Endodermal cell (in vitro differentiated cells): Measurements from ENCODE around the gene ADGRL3. TPM values are rescaled to one million over a fixed set of nuclear protein-coding genes. Genes with fewer than 3 reads are reported as not detected.

ENCODE experiments used
- DNase-seq: peaks from one replicate; pipeline ENCODE4 v3.0.0-alpha.2; 2017
- H3K27ac ChIP-seq: 2 replicates; pipeline ENCODE4 v1.5.1; 2013; ENCODE audit warnings: mild to moderate bottlenecking, low read depth, low read length, moderate library complexity
- H3K27me3 ChIP-seq: 2 replicates; pipeline ENCODE4 v1.6.1; 2013; ENCODE audit warnings: mild to moderate bottlenecking, low read length, moderate library complexity; ENCODE audit not compliant: insufficient read depth, control insufficient read depth, poor library complexity, severe bottlenecking
- H3K36me3 ChIP-seq: 2 replicates; pipeline ENCODE4 v1.7.0; 2013; ENCODE audit warnings: mild to moderate bottlenecking, low read length, moderate library complexity; ENCODE audit not compliant: control insufficient read depth, insufficient read depth
- H3K4me1 ChIP-seq: one replicate; pipeline ENCODE4 v1.7.0; 2013; ENCODE audit warnings: low read length; ENCODE audit not compliant: control insufficient read depth, insufficient read depth
- H3K4me3 ChIP-seq: 2 replicates; pipeline ENCODE4 v1.5.1; 2013; ENCODE audit warnings: mild to moderate bottlenecking, low read length, moderate library complexity
- H3K9ac ChIP-seq: 2 replicates; pipeline ENCODE4 v1.6.1; 2013; ENCODE audit warnings: mild to moderate bottlenecking, low read length, moderate library complexity; ENCODE audit not compliant: poor library complexity, severe bottlenecking; ENCODE audit errors: extremely low read depth
- H3K9me3 ChIP-seq: 2 replicates; pipeline ENCODE4 v1.6.1; 2013; ENCODE audit warnings: mild to moderate bottlenecking, low read length, moderate library complexity; ENCODE audit not compliant: control insufficient read depth
- H3K27ac Mint-ChIP-seq: 2 replicates; pipeline ENCODE4 v1.8.0; 2020; ENCODE audit warnings: mixed read lengths
- H3K27me3 Mint-ChIP-seq: 2 replicates; pipeline ENCODE4 v1.8.0; 2021; ENCODE audit warnings: mild to moderate bottlenecking, mixed read lengths; ENCODE audit not compliant: insufficient read depth
- H3K36me3 Mint-ChIP-seq: 2 replicates; pipeline ENCODE4 v1.8.0; 2020; ENCODE audit warnings: low read depth, mixed read lengths
- H3K4me1 Mint-ChIP-seq: 2 replicates; pipeline ENCODE4 v1.8.0; 2020; ENCODE audit warnings: mixed read lengths
- H3K4me3 Mint-ChIP-seq: 2 replicates; pipeline ENCODE4 v1.8.0; 2020; ENCODE audit warnings: mild to moderate bottlenecking, moderate library complexity, mixed read lengths
- H3K9me3 Mint-ChIP-seq: 2 replicates; pipeline ENCODE4 v1.8.0; 2020; ENCODE audit warnings: mild to moderate bottlenecking, mixed read lengths
- WGBS, 2 experiments: methylation state at CpG; one replicate each; pipeline versions ENCODE4 v1.1.5 to v1.1.7; 2013; ENCODE audit warnings: missing lambda C conversion rate in 2 of 2, mixed read lengths in 1 of 2; ENCODE audit not compliant: insufficient coverage in 1 of 2, insufficient read length in 1 of 2; 5-methylcytosine and 5-hydroxymethylcytosine counted together
- total RNA-seq, 2 donors: library from RNA; stranded (reverse); fragmentation: NEBNext Ultra II Directional in 1 of 2; extraction: Animal tissue kit (Norgen Biotek cat#: 25700) in 1 of 2; gene quantifications; 2 replicates in 1 of 2; 3 replicates in 1 of 2; pipeline ENCODE4 v1.2.1, GENCODE V29; 2021
- TF ChIP-seq, protein P1 (sequence below): fragments of 200-600 bp; sonication (generic); conservative IDR thresholded peaks from 2 replicates; pipeline ENCODE4 v1.5.0; 2021; ENCODE audit warnings: antibody characterized with exemption, mild to moderate bottlenecking

ADGRL3 gene
- total RNA-seq, 2 donors from 2014 or later = 9.9 to 10.3 TPM

DNA sequence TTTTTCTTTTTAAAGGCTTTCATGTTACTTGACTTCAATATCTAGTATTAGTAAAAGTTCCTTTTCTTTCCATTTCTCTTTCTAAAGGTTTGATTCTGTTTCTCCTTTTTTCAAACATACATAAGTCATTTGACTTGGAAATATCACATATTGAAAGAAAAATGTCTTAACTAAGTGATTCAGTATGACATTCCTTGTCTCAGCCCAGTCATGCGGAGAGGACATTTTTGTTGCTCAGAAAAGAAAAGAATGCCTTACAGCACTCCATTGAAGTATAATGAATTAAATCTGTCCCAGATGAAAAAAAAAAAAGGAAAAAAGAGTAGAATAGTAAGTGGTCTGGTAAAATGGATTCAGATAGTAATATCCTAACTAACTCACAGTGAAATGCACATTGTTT lies 466.1 kb downstream of the ADGRL3 start:
- TF ChIP-seq, protein P1, sequence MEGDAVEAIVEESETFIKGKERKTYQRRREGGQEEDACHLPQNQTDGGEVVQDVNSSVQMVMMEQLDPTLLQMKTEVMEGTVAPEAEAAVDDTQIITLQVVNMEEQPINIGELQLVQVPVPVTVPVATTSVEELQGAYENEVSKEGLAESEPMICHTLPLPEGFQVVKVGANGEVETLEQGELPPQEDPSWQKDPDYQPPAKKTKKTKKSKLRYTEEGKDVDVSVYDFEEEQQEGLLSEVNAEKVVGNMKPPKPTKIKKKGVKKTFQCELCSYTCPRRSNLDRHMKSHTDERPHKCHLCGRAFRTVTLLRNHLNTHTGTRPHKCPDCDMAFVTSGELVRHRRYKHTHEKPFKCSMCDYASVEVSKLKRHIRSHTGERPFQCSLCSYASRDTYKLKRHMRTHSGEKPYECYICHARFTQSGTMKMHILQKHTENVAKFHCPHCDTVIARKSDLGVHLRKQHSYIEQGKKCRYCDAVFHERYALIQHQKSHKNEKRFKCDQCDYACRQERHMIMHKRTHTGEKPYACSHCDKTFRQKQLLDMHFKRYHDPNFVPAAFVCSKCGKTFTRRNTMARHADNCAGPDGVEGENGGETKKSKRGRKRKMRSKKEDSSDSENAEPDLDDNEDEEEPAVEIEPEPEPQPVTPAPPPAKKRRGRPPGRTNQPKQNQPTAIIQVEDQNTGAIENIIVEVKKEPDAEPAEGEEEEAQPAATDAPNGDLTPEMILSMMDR = no peak
- H3K9ac ChIP-seq = no peak overlapping the region
- Mint-ChIP-seq H3K27ac (no peak overlapping the region), H3K4me3 (no peak overlapping the region), H3K9me3 (peaks cover 11% of the 10 kb centered on the region), H3K27me3 (no peaks in the 10 kb centered on the region), H3K4me1 (no peaks in the 10 kb centered on the region), H3K36me3 (no peaks in the 10 kb centered on the region)
- no peak for DNase-seq
- no peaks in the 10 kb centered on the region for H3K4me1 ChIP-seq
- H3K27ac ChIP-seq = peak overlapping the region; percentile 85
- 71 to 100% methylated on average over 1 of the region's 1 CpG for WGBS, 2 experiments
- no peaks in the 10 kb centered on the region for H3K27me3 ChIP-seq
- H3K36me3 ChIP-seq = no peaks in the 10 kb centered on the region
- H3K4me3 ChIP-seq = no peak overlapping the region
- H3K9me3 ChIP-seq = peaks cover 7% of the 10 kb centered on the region

DNA sequence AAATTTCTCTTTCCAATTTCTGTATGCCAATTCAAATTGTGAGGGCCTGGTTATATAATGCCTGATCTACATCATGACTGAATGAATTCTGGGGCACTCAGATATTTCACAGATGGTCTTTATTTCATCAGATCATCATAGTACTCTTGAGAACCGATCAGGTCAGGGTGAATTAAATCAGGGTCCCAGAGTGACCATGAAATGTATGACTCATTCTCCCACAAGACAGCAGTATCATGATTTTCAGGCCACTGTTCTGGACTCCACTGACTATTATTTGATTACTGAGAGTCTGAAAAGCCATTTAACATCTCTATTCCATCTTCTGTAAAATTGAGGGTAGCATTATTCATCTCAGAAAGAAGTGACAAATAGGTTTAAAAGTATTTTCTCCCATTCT lies 471.5 kb downstream of the ADGRL3 start:
- H3K27me3 Mint-ChIP-seq = no peaks in the 10 kb centered on the region
- H3K27ac ChIP-seq = no peak overlapping the region
- no peaks in the 10 kb centered on the region for H3K4me1 ChIP-seq
- no peak overlapping the region for H3K9ac ChIP-seq
- no peak overlapping the region for H3K4me3 ChIP-seq
- H3K4me1 Mint-ChIP-seq = no peaks in the 10 kb centered on the region
- DNase-seq = no peak
- no peaks in the 10 kb centered on the region for H3K27me3 ChIP-seq
- peaks cover 7% of the 10 kb centered on the region for H3K9me3 ChIP-seq
- WGBS, 2 experiments = 97 to 100% methylated on average over 1 of the region's 1 CpG
- H3K4me3 Mint-ChIP-seq = no peak overlapping the region
- no peak overlapping the region for H3K27ac Mint-ChIP-seq
- TF ChIP-seq, protein P1 = no peak
- H3K9me3 Mint-ChIP-seq = no peaks in the 10 kb centered on the region
- H3K36me3 Mint-ChIP-seq = no peaks in the 10 kb centered on the region
- H3K36me3 ChIP-seq = no peaks in the 10 kb centered on the region

DNA sequence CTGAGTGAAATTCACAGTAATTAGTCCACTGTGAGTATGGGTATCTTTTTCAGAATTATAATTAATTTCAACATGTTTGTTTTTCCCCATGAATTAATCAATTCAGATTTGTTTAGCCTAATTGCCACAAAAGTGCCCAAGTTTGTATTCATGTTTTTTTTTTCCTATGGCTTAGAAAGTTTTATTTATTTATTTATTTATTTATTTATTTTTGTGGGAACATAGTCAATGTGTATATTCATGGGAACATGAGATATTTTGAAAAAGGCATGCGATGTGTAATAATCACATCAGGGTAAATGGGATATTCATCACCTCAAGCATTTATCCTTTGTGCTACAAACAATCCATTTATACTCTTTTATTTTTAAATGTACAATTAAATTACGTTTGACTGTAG lies 475.3 kb downstream of the ADGRL3 start:
- H3K27ac Mint-ChIP-seq = no peak overlapping the region
- H3K4me3 ChIP-seq = no peak overlapping the region
- H3K27ac ChIP-seq = no peak overlapping the region
- no peak for DNase-seq
- H3K27me3 Mint-ChIP-seq = no peaks in the 10 kb centered on the region
- no peaks in the 10 kb centered on the region for H3K36me3 Mint-ChIP-seq
- no peaks in the 10 kb centered on the region for H3K4me1 ChIP-seq
- H3K9me3 Mint-ChIP-seq = no peaks in the 10 kb centered on the region
- no peak overlapping the region for H3K4me3 Mint-ChIP-seq
- H3K9ac ChIP-seq = no peak overlapping the region
- no peaks in the 10 kb centered on the region for H3K4me1 Mint-ChIP-seq
- no peaks in the 10 kb centered on the region for H3K36me3 ChIP-seq
- WGBS, 2 experiments = 88% methylated on average over 1 to 2 of the region's 2 CpGs
- peaks cover 5% of the 10 kb centered on the region for H3K9me3 ChIP-seq
- TF ChIP-seq, protein P1 = no peak
- H3K27me3 ChIP-seq = no peaks in the 10 kb centered on the region
